Vagina (tissue), 2 donors: ENCODE results near the gene REN.

ENCODE experiments used
- POLR2A ChIP-seq, 2 donors: fragments of 450-650 bp; IDR thresholded peaks; one replicate each; pipeline ENCODE4 v1.6.1; 2017; ENCODE audit warnings: antibody characterized with exemption in 2 of 2, mild to moderate bottlenecking in 2 of 2, moderate library complexity in 2 of 2
- POLR2AphosphoS5 ChIP-seq, 2 donors: sonication (generic); formaldehyde crosslinking; IDR thresholded peaks; one replicate each; pipeline ENCODE4 v1.9.0; 2017; ENCODE audit warnings: antibody characterized with exemption in 2 of 2, mild to moderate bottlenecking in 2 of 2, low read depth in 1 of 2; ENCODE audit not compliant: insufficient read depth in 1 of 2
- TF ChIP-seq, protein P1 (sequence below), 3 experiments: fragments of 450-650 bp in 2 of 3; fragments of 200-600 bp in 1 of 3; sonication (generic) in 1 of 3; IDR thresholded peaks; one replicate each; pipeline ENCODE4 v1.5.1; 2017 to 2019; ENCODE audit warnings: antibody characterized with exemption in 3 of 3, mild to moderate bottlenecking in 2 of 3, moderate library complexity in 2 of 3

DNA sequence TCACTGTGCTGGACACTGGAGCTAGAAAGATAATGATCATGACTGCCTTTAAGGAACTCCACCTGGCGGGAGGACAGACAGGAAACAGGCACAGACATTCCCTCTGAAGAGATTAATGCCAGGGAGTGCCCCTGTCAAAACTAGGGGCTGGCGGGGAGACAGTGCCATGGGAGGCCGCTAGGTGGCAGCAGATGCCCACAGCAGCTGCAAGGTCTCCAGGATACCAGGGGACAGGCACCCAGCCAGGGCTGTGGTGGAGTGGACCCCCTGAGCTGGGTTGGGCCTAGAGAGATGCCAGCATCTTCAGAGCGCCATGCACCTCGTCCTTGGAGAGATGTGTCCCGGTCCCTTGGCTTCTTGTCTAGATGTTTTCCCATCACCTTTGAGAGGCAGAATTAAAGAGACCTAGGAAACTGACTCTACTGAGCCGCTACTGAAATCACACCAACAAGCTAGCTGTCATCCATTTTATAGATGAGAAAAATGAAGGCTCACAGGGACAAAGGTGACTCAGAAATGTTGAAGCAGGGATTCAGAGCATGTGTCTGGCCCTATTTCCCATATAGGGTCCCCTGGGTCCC, 3.6 kb downstream of the REN start:
- TF ChIP-seq POLR2A (IDR thresholded peaks at IDR 0.05) (no peak), POLR2AphosphoS5 (IDR thresholded peaks at IDR 0.05; ENCODE audit: insufficient read depth in 1 of 2, low read depth in 1 of 2) (peak; percentile 43 to 70)
- TF ChIP-seq, protein P1, sequence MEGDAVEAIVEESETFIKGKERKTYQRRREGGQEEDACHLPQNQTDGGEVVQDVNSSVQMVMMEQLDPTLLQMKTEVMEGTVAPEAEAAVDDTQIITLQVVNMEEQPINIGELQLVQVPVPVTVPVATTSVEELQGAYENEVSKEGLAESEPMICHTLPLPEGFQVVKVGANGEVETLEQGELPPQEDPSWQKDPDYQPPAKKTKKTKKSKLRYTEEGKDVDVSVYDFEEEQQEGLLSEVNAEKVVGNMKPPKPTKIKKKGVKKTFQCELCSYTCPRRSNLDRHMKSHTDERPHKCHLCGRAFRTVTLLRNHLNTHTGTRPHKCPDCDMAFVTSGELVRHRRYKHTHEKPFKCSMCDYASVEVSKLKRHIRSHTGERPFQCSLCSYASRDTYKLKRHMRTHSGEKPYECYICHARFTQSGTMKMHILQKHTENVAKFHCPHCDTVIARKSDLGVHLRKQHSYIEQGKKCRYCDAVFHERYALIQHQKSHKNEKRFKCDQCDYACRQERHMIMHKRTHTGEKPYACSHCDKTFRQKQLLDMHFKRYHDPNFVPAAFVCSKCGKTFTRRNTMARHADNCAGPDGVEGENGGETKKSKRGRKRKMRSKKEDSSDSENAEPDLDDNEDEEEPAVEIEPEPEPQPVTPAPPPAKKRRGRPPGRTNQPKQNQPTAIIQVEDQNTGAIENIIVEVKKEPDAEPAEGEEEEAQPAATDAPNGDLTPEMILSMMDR (IDR thresholded peaks at IDR 0.05), result peak; percentile 94 to 99 (median 97)
